Measurements from ENCODE around the gene MGP.

GRCh38 chr12:14844401-14844800, 41.3 kb downstream of the MGP start:
- TF ChIP-seq CTCF (IDR thresholded peaks at IDR 0.05) = no peak
- TF ChIP-seq EP300 (IDR thresholded peaks at IDR 0.05) = no peak
